GM06990 (cell line): ENCODE data around the gene TLL1.

Source experiments
- DNase-seq: peaks from one replicate; pipeline ENCODE4 v3.0.0-alpha.2; 2011; ENCODE audit not compliant: insufficient read length; ENCODE audit errors: extremely low read depth
- H3K27me3 ChIP-seq: replicated peaks from 2 replicates; pipeline ENCODE4 v1.6.0; 2011; ENCODE audit warnings: low read length; ENCODE audit not compliant: control insufficient read depth, insufficient read depth
- H3K36me3 ChIP-seq: 2 replicates; pipeline ENCODE4 v1.5.1; 2011; ENCODE audit warnings: low read length; ENCODE audit not compliant: control insufficient read depth, insufficient read depth
- H3K4me3 ChIP-seq: replicated peaks from 2 replicates; pipeline ENCODE4 v1.5.1; 2011; ENCODE audit warnings: low read depth, mild to moderate bottlenecking, control low read depth, low read length
- CTCF ChIP-seq: IDR thresholded peaks from 2 replicates; pipeline ENCODE4 v1.5.1; 2011; ENCODE audit warnings: low read length, control low read depth, mild to moderate bottlenecking, inconsistent platforms; ENCODE audit not compliant: insufficient read depth, poor library complexity, severe bottlenecking

TLL1 gene

GRCh38 chr4:166064721-166065120, 191.7 kb downstream of the TLL1 start:
- H3K36me3 ChIP-seq = no peaks in the 10 kb centered on the region
- no peaks in the 10 kb centered on the region for H3K27me3 ChIP-seq
- H3K4me3 ChIP-seq = no peak overlapping the region
- TF ChIP-seq CTCF = no peak
- DNase-seq = no peak

GRCh38 chr4:166065324-166065723, 192.3 kb downstream of the TLL1 start:
- Histone ChIP-seq H3K27me3 (no peaks in the 10 kb centered on the region), H3K36me3 (no peaks in the 10 kb centered on the region), H3K4me3 (no peak overlapping the region)
- TF ChIP-seq CTCF = no peak
- DNase-seq = no peak

GRCh38 chr4:166066936-166067335, 193.9 kb downstream of the TLL1 start:
- H3K27me3 ChIP-seq = no peaks in the 10 kb centered on the region
- no peak overlapping the region for H3K4me3 ChIP-seq
- TF ChIP-seq CTCF = no peak
- DNase-seq = no peak
- H3K36me3 ChIP-seq = no peaks in the 10 kb centered on the region

GRCh38 chr4:166067915-166068314, 194.9 kb downstream of the TLL1 start:
- H3K27me3 ChIP-seq = no peaks in the 10 kb centered on the region
- no peak for DNase-seq
- no peaks in the 10 kb centered on the region for H3K36me3 ChIP-seq
- no peak for TF ChIP-seq CTCF
- no peak overlapping the region for H3K4me3 ChIP-seq

GRCh38 chr4:166073783-166074182, 200.7 kb downstream of the TLL1 start:
- no peaks in the 10 kb centered on the region for H3K36me3 ChIP-seq
- DNase-seq = no peak
- no peak for TF ChIP-seq CTCF
- H3K27me3 ChIP-seq = no peaks in the 10 kb centered on the region
- H3K4me3 ChIP-seq = no peak overlapping the region

- H3K36me3 ChIP-seq = no peaks in the 10 kb centered on the region
- TF ChIP-seq CTCF = no peak
- H3K27me3 ChIP-seq = no peaks in the 10 kb centered on the region
- no peak overlapping the region for H3K4me3 ChIP-seq
- no peak for DNase-seq
Measured at GRCh38 chr4:166075599-166075998, 202.6 kb downstream of the TLL1 start.
